Rectal smooth muscle tissue (tissue), 1 donor: Measurements from ENCODE around the gene THTPA.
"Not testable (repeated sequence)": the region's sequence is repeated elsewhere in the genome, so short reads cannot be mapped to it uniquely, and the experiment has no call there.

Experiments
- H3K27ac ChIP-seq: one replicate; pipeline ENCODE4 v1.7.0; 2013; ENCODE audit warnings: low read depth, low read length, inconsistent platforms
- H3K27me3 ChIP-seq: one replicate; pipeline ENCODE4 v1.7.0; 2013; ENCODE audit warnings: low read length; ENCODE audit not compliant: control insufficient read depth, insufficient read depth
- H3K36me3 ChIP-seq: one replicate; pipeline ENCODE4 v1.7.0; 2013; ENCODE audit warnings: low read length; ENCODE audit not compliant: control insufficient read depth, insufficient read depth
- H3K4me1 ChIP-seq: one replicate; pipeline ENCODE4 v1.7.0; 2013; ENCODE audit warnings: low read length; ENCODE audit not compliant: control insufficient read depth, insufficient read depth
- H3K4me3 ChIP-seq: one replicate; pipeline ENCODE4 v1.7.0; 2013; ENCODE audit warnings: low read length
- H3K9ac ChIP-seq: one replicate; pipeline ENCODE4 v1.7.0; 2013; ENCODE audit warnings: low read length

THTPA gene

GRCh38 chr14:23578560-23579310, 22.7 kb downstream of the THTPA start, which contains the start of gene JPH4:
TSS of gene JPH4 (minus strand) at chr14:23578790. CDS start at chr14:23577453, 1,337 bp downstream.
- H3K4me1 ChIP-seq, result no peaks in the 10 kb centered on the region
- no peak within 1 kb of the TSS for H3K9ac ChIP-seq
- peak within 1 kb of the TSS; percentile 32 for H3K4me3 ChIP-seq
- no peak within 1 kb of the TSS for H3K27ac ChIP-seq
- H3K36me3 ChIP-seq, result no peaks in the 10 kb centered on the region
- H3K27me3 ChIP-seq, result peaks cover 25% of the 10 kb centered on the region

- no peak overlapping the region for H3K27ac ChIP-seq
- peaks cover 25% of the 10 kb centered on the region for H3K27me3 ChIP-seq
- H3K9ac ChIP-seq, result no peak overlapping the region
- no peak overlapping the region for H3K4me3 ChIP-seq
- H3K4me1 ChIP-seq, result no peaks in the 10 kb centered on the region
- H3K36me3 ChIP-seq, result no peaks in the 10 kb centered on the region
These were observed 23.2 kb downstream of the THTPA start for GRCh38 chr14:23579311-23579630.

GRCh38 chr14:23579739-23580138, 23.7 kb downstream of the THTPA start:
- H3K4me3 ChIP-seq, result no peak overlapping the region
- no peaks in the 10 kb centered on the region for H3K36me3 ChIP-seq
- H3K4me1 ChIP-seq, result no peaks in the 10 kb centered on the region
- no peak overlapping the region for H3K9ac ChIP-seq
- peaks cover 25% of the 10 kb centered on the region for H3K27me3 ChIP-seq
- no peak overlapping the region for H3K27ac ChIP-seq

GRCh38 chr14:23580152-23580926, 24.3 kb downstream of the THTPA start:
- no peaks in the 10 kb centered on the region for H3K4me1 ChIP-seq
- peaks cover 21% of the 10 kb centered on the region for H3K27me3 ChIP-seq
- no peaks in the 10 kb centered on the region for H3K36me3 ChIP-seq
- H3K4me3 ChIP-seq, result no peak overlapping the region
- no peak overlapping the region for H3K9ac ChIP-seq
- H3K27ac ChIP-seq, result no peak overlapping the region

- Histone ChIP-seq H3K36me3 (no peaks in the 10 kb centered on the region), H3K4me3 (no peak overlapping the region), H3K9ac (no peak overlapping the region), H3K27ac (no peak overlapping the region), H3K4me1 (no peaks in the 10 kb centered on the region), H3K27me3 (peaks cover 19% of the 10 kb centered on the region)
These were observed 24.8 kb downstream of the THTPA start for GRCh38 chr14:23580948-23581281.

GRCh38 chr14:23582906-23583760, 27.1 kb downstream of the THTPA start:
- Histone ChIP-seq H3K27me3 (peaks cover 2% of the 10 kb centered on the region), H3K4me3 (no peak overlapping the region), H3K9ac (no peak overlapping the region), H3K27ac (no peak overlapping the region), H3K36me3 (no peaks in the 10 kb centered on the region), H3K4me1 (no peaks in the 10 kb centered on the region)

- H3K27me3 ChIP-seq, H3K4me1 ChIP-seq, H3K36me3 ChIP-seq, H3K9ac ChIP-seq, H3K27ac ChIP-seq, H3K4me3 ChIP-seq: not testable (repeated sequence)
These were observed 27.9 kb downstream of the THTPA start for GRCh38 chr14:23583761-23584526.

GRCh38 chr14:23584527-23585203, 28.6 kb downstream of the THTPA start:
- not testable (repeated sequence) for H3K27me3 ChIP-seq, H3K4me1 ChIP-seq, H3K27ac ChIP-seq, H3K4me3 ChIP-seq, H3K9ac ChIP-seq, H3K36me3 ChIP-seq

GRCh38 chr14:23588884-23589598, 33.0 kb downstream of the THTPA start:
- H3K36me3 ChIP-seq, result no peaks in the 10 kb centered on the region
- H3K4me1 ChIP-seq, result no peaks in the 10 kb centered on the region
- H3K9ac ChIP-seq, result no peak overlapping the region
- H3K27ac ChIP-seq, result no peak overlapping the region
- H3K4me3 ChIP-seq, result no peak overlapping the region
- H3K27me3 ChIP-seq, result no peaks in the 10 kb centered on the region

GRCh38 chr14:23589606-23590005, 33.5 kb downstream of the THTPA start:
- Histone ChIP-seq H3K27me3 (no peaks in the 10 kb centered on the region), H3K9ac (no peak overlapping the region), H3K4me1 (no peaks in the 10 kb centered on the region), H3K27ac (no peak overlapping the region), H3K4me3 (no peak overlapping the region), H3K36me3 (no peaks in the 10 kb centered on the region)

GRCh38 chr14:23590198-23590597, 34.1 kb downstream of the THTPA start:
- no peaks in the 10 kb centered on the region for H3K4me1 ChIP-seq
- H3K27me3 ChIP-seq, result no peaks in the 10 kb centered on the region
- no peaks in the 10 kb centered on the region for H3K36me3 ChIP-seq
- H3K9ac ChIP-seq, result no peak overlapping the region
- H3K4me3 ChIP-seq, result no peak overlapping the region
- no peak overlapping the region for H3K27ac ChIP-seq
